ENCODE results near the gene ANAPC2.

Gene ANAPC2

GRCh38 chr9:137172901-137173795 is 15.2 kb downstream of the ANAPC2 start:
- DNase-seq, result no peak

GRCh38 chr9:137171149-137171900 is 17.0 kb downstream of the ANAPC2 start:
- DNase-seq, result no peak

- DNase-seq, result no peak
These were observed 17.7 kb downstream of the ANAPC2 start for GRCh38 chr9:137170486-137171148.

DNA sequence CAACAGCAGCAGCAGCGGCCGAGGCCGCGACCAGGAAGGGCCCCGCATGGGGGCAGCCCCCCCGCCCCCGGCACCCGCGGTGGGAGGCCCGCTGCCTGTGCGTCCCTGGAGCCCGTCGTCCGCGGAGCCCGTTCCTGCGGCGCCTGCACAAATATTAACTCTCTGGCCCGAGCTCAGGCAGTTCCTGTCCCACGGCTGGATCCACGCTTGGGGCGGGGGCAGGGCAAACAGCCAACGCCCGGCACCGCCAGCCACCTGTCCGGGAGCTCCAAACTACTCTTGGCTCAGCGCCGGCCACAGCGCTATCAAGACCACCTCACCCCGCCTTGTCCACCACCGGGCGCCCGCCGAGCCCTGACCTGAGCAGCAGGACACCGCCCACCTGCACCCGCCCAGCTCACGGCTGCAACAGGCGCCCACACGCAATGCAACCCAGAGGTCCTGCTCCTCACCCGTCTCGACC is 18.4 kb downstream of the ANAPC2 start, which contains the start of gene LRRC26:
TSS of gene LRRC26 (minus strand) at position 156 of the 463 bp plus-strand sequence. CDS start at position 48, 108 bp downstream.
- DNase-seq, result no peak

DNA sequence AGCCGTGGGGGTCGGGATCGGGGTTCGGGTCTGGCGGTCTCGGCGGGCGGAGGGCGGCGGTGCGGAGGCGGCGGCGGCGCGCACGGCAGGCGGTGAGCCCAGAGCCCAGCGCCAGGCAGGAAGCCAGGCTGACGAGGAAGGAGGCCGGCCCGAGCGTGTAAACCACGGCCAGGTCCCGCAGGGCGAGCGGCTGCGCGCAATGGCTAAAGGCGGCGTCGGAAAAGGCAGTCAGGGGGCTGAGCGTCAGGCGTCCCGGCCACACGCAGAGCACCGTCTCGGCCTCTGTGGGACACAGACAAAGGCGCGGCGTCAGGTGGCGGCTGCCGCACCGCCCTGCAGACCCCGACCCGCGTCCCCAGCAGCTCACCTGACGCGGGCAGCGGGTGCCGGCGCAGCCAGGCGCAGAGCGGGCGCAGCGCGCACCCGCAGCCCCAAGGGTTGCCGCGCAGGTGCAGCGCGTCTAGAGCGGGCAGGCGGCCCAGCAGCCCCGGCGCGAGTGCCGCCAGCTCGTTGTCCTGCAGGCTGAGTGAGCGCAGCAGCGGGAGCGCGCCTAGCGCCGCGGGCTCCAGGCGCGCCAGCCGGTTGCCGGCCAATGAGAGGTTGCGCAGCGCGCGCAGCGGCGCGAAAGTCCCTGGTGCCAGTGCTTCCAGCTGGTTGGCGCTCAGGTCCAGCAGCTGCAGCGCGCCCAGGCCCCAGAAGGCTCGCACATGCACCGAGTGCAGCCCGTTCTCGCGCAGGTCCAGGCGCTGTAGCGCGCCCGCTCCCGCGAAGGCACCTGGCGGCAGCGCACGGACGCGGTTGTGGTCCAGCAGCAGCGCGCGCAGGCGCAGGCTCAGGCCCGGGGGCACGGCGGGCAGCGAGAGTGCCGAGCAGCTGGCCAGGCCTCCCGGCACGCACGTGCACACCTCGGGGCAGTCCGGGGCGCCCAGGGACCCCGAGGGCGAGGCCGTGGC is 19.2 kb downstream of the ANAPC2 start:
- DNase-seq, result no peak

DNA sequence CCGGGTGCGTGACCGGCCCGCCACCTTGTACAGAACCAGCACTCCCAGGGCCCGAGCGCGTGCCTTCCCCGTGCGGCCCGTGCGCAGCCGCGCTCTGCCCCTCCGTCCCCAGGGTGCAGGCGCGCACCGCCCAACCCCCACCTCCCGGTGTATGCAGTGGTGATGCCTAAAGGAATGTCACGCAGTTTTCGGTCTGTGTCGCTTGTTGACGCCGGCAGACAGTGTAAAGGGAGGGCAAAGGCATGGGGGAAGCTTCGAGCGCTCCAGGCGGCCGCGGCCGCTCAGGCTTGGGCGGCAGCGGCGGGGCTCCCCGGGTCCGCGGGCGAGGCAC is 19.8 kb downstream of the ANAPC2 start:
- DNase-seq, result no peak

GRCh38 chr9:137167747-137168572 is 20.4 kb downstream of the ANAPC2 start:
- no peak for DNase-seq

- DNase-seq, result no peak
These were observed 21.0 kb downstream of the ANAPC2 start for GRCh38 chr9:137167277-137167746.

- no peak for DNase-seq
These were observed 21.8 kb downstream of the ANAPC2 start for GRCh38 chr9:137166380-137167229.

DNA sequence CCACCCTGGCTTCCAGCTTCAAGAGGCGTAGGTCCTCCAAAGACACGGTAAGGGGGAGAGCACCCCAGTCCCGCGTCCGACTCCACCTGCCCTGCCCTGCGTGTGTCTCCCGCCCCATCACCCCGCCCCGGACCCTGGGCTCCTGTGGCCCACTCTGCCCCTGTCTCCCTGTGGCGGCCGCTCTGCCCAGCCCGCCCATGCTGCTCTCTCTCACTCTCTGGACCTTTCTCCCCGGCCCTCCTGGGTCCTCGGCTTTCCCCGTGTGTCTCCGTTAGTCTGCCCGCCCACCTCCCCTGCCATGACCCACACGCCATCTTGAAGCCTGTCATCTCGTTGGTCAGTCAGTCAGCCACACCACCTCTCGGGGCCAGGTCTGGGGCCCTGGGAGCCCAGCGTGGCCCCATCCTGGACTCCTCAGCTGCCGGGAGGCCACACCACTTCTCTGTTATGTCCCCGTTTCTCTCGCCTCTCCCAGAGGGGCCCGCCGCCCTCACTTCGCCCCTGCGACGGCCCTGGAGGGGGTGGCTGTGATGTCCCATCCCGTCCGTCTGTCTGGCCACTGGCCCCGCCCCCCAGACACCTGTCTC is 23.0 kb downstream of the ANAPC2 start:
- no peak for DNase-seq

DNA sequence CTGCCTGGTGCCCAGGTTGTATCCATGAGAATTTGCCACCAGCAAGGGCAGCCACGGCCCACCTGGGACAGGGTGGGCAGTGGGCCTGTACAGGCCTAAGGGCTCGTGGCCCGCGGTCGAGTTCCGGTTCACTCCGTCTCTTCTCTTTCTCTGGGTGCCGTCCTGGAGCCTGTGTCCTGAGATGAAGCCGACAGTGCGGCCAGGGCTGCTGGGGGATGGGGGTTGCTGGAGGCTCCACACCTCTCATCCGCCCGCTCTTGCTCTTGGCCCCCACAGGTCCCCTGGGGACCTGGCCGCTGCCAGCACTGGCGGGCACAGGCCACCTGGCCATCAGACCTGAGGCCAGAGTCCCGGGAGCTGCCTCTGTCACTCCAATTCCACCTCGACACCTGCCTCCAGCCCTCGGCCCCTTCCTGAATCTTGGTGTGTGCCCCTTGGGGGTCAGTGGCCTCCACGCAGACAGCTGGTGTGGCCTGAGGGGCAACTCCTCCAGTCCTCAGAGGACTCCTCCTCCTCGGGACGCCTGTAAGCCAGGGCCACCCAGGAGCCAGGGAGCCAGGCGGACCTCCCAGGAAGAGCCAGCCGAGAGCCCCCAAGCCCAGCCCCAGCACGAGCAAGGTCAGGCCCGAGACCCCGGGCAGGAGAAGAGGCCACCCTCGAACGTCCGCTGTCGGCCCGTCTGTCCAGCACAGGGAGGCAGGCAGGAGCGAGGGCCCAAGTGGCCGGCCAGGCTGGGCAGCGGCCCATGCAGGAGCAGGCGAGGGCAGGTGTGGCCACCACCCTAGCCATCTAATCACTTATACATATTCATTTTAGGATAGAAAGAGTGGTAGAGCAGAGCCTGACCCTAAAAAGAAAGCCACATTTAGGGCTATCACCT is 23.8 kb downstream of the ANAPC2 start:
- no peak for DNase-seq

- DNase-seq, result no peak
These were observed 24.6 kb downstream of the ANAPC2 start for GRCh38 chr9:137163805-137164204.

DNA sequence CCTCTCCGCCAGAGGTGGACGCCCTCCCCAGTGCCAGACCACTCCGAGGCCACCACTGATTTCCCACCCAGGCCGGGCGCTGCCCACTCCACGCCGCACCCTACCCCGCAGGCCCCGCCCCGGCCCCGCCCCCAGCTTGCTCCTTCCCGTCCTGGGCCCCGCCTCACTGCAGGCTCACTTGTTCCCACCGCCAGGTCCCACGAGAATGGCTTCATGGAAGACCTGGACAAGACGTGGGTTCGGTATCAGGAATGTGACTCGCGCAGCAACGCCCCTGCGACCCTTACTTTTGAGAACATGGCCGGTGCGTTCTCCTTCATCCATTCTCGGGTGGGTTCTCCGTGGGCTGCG is 25.0 kb downstream of the ANAPC2 start:
- no peak for DNase-seq

- no peak for DNase-seq
These were observed 25.6 kb downstream of the ANAPC2 start for GRCh38 chr9:137162505-137163364.

DNA sequence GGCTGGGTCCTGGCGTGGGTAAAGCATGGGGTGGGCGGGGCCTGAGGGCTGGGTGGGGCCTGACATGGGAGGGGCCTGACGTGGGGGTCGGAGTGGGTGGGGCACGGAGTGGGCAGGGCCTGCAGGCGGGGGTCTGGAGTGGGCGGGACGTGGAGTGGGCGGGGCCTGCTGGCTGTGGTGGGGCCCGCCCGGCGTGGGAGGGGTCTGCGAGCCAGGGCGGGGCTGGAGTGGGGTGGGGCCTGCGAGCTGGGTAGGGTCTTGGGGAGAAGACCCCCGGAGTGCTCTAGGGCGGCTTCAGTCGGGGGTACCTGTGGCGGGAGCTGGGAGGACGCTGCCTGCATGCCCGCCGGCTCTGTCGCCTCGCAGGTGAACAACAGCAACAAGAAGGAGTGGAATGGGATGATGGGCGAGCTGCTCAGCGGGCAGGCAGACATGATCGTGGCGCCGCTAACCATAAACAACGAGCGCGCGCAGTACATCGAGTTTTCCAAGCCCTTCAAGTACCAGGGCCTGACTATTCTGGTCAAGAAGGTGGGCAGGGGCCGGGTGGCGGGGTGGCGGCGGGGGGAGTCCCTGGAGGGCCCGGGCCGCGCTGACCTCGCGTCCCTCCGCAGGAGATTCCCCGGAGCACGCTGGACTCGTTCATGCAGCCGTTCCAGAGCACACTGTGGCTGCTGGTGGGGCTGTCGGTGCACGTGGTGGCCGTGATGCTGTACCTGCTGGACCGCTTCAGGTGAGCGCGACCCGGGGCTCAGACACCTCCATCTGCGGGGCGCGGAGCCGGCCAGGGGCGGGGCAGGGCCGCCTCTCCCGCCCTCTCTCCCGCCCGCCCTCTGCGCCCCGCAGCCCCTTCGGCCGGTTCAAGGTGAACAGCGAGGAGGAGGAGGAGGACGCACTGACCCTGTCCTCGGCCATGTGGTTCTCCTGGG is 26.5 kb downstream of the ANAPC2 start:
- no peak for DNase-seq

GRCh38 chr9:137160716-137161557 is 27.4 kb downstream of the ANAPC2 start:
- DNase-seq, result no peak

Measured in KG1 (cell line).